ENCODE data around the gene SCART1. TPM values are rescaled to one million over a fixed set of nuclear protein-coding genes. Genes with fewer than 3 reads are reported as not detected.

SCART1 gene
- total RNA-seq, 4 donors from 2014 or later: 4.8 to 8.1 (median 6.1) TPM

GRCh38 chr10:133473270-133473669 lies 19.5 kb downstream of the SCART1 start:
- H3K36me3 ChIP-seq: peaks cover 0 to 47% (median 0%) of the 10 kb centered on the region in 3 donors
- 47 to 58% methylated on average over 4 of the region's 4 CpGs for WGBS, 2 donors
- TF ChIP-seq, protein P1, sequence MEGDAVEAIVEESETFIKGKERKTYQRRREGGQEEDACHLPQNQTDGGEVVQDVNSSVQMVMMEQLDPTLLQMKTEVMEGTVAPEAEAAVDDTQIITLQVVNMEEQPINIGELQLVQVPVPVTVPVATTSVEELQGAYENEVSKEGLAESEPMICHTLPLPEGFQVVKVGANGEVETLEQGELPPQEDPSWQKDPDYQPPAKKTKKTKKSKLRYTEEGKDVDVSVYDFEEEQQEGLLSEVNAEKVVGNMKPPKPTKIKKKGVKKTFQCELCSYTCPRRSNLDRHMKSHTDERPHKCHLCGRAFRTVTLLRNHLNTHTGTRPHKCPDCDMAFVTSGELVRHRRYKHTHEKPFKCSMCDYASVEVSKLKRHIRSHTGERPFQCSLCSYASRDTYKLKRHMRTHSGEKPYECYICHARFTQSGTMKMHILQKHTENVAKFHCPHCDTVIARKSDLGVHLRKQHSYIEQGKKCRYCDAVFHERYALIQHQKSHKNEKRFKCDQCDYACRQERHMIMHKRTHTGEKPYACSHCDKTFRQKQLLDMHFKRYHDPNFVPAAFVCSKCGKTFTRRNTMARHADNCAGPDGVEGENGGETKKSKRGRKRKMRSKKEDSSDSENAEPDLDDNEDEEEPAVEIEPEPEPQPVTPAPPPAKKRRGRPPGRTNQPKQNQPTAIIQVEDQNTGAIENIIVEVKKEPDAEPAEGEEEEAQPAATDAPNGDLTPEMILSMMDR (IDR thresholded peaks at IDR 0.05): no peak
- no peak for TF ChIP-seq POLR2A (IDR thresholded peaks at IDR 0.05)
- TF ChIP-seq EP300 (IDR thresholded peaks at IDR 0.05): no peak
- no peak for DNase-seq (ENCODE audit: low spot score in 2 of 2)
- H3K4me3 ChIP-seq: no peak overlapping the region
- H3K27me3 ChIP-seq: no peaks in the 10 kb centered on the region
- no peak overlapping the region for H3K27ac ChIP-seq
- H3K4me1 ChIP-seq: no peaks in the 10 kb centered on the region
- H3K9me3 ChIP-seq: peaks cover 0 to 17% (median 1%) of the 10 kb centered on the region in 4 donors

DNA sequence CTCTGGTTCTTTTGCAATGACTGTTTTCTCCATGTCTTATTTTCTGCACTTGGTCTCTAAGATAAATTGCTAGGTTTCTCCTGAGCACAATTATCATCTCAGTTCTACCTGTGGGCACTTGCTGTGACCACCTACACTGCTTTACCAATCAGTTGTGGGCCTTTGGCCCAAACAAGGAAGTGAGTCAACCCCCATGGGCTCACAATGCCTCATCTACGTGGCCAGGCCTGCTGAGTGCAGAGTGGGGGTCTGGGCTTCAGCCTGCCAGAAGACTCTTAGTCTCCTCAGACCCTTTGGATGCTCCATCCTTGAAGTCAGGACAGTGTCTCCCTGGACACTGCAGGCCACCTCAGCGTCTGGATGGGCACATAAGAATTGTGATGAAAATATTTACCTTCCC lies 20.3 kb downstream of the SCART1 start:
- TF ChIP-seq, protein P1 (IDR thresholded peaks at IDR 0.05): no peak
- TF ChIP-seq EP300 (IDR thresholded peaks at IDR 0.05) (no peak), POLR2A (IDR thresholded peaks at IDR 0.05) (no peak)
- H3K4me1 ChIP-seq: no peaks in the 10 kb centered on the region
- DNase-seq (ENCODE audit: low spot score in 2 of 2): no peak
- peaks cover 0 to 17% (median 1%) of the 10 kb centered on the region in 4 donors for H3K9me3 ChIP-seq
- no peak overlapping the region for H3K27ac ChIP-seq
- no peak overlapping the region for H3K4me3 ChIP-seq
- H3K36me3 ChIP-seq: peaks cover 0 to 42% (median 0%) of the 10 kb centered on the region in 3 donors
- 71 to 80% methylated on average over 2 of the region's 2 CpGs for WGBS, 2 donors
- no peaks in the 10 kb centered on the region for H3K27me3 ChIP-seq

GRCh38 chr10:133474665-133475424 lies 21.1 kb downstream of the SCART1 start:
- no peak overlapping the region for H3K4me3 ChIP-seq
- H3K9me3 ChIP-seq: peaks cover 0 to 17% (median 1%) of the 10 kb centered on the region in 4 donors
- no peaks in the 10 kb centered on the region for H3K27me3 ChIP-seq
- no peaks in the 10 kb centered on the region for H3K4me1 ChIP-seq
- no peak overlapping the region for H3K27ac ChIP-seq
- TF ChIP-seq POLR2A (IDR thresholded peaks at IDR 0.05) (no peak), EP300 (IDR thresholded peaks at IDR 0.05) (no peak)
- TF ChIP-seq, protein P1 (IDR thresholded peaks at IDR 0.05): no peak
- no peak for DNase-seq (ENCODE audit: low spot score in 2 of 2)
- H3K36me3 ChIP-seq: peaks cover 0 to 34% (median 0%) of the 10 kb centered on the region in 3 donors
- WGBS, 2 donors: 80 to 83% methylated on average over 10 to 12 of the region's 12 CpGs

DNA sequence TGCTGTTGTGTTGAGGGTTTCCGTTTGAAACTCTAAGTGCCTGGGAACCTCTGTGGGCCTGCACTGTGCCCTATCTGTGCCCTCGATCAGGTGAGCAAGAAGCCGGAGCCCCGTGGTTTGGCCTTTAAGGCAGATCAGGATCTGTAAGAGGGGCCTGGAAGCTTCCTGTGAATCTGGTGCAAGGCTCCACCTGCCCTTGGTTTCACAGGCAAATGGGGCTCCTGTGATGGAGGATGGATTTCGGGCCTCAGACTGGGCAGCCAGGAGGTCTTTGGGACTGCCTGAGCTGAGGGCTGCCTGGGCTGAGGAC lies 21.6 kb downstream of the SCART1 start:
- peaks cover 0 to 15% (median 1%) of the 10 kb centered on the region in 4 donors for H3K9me3 ChIP-seq
- H3K4me3 ChIP-seq: no peak overlapping the region
- H3K36me3 ChIP-seq: peaks cover 0 to 28% (median 0%) of the 10 kb centered on the region in 3 donors
- DNase-seq (ENCODE audit: low spot score in 2 of 2): no peak
- H3K27ac ChIP-seq: no peak overlapping the region
- TF ChIP-seq POLR2A (IDR thresholded peaks at IDR 0.05): no peak
- no peak for TF ChIP-seq EP300 (IDR thresholded peaks at IDR 0.05)
- TF ChIP-seq, protein P1 (IDR thresholded peaks at IDR 0.05): no peak
- WGBS, 2 donors: 85 to 89% methylated on average over 4 of the region's 5 CpGs
- no peaks in the 10 kb centered on the region for H3K27me3 ChIP-seq
- no peaks in the 10 kb centered on the region for H3K4me1 ChIP-seq

GRCh38 chr10:133475821-133476640 lies 22.3 kb downstream of the SCART1 start:
- DNase-seq (ENCODE audit: low spot score in 2 of 2): no peak
- TF ChIP-seq, protein P1 (IDR thresholded peaks at IDR 0.05): no peak
- TF ChIP-seq POLR2A (IDR thresholded peaks at IDR 0.05) (no peak), EP300 (IDR thresholded peaks at IDR 0.05) (no peak)
- WGBS, 2 donors: 76 to 84% methylated on average over 10 to 11 of the region's 11 CpGs
- no peaks in the 10 kb centered on the region for H3K4me1 ChIP-seq
- no peaks in the 10 kb centered on the region for H3K27me3 ChIP-seq
- H3K9me3 ChIP-seq: peaks cover 0 to 10% (median 0%) of the 10 kb centered on the region in 4 donors
- H3K36me3 ChIP-seq: peaks cover 0 to 23% (median 0%) of the 10 kb centered on the region in 3 donors
- no peak overlapping the region for H3K27ac ChIP-seq
- H3K4me3 ChIP-seq: no peak overlapping the region
